Superior temporal gyrus (tissue), 1 donor: ENCODE results near the gene ZNF556.
A peak's percentile ranks its signal among the peaks of the same experiment; 100 is the strongest.

Experiments used
- DNase-seq: peaks from one replicate; pipeline ENCODE4 v3.0.0-alpha.2; 2016; ENCODE audit errors: extremely low spot score

ZNF556 gene

DNA sequence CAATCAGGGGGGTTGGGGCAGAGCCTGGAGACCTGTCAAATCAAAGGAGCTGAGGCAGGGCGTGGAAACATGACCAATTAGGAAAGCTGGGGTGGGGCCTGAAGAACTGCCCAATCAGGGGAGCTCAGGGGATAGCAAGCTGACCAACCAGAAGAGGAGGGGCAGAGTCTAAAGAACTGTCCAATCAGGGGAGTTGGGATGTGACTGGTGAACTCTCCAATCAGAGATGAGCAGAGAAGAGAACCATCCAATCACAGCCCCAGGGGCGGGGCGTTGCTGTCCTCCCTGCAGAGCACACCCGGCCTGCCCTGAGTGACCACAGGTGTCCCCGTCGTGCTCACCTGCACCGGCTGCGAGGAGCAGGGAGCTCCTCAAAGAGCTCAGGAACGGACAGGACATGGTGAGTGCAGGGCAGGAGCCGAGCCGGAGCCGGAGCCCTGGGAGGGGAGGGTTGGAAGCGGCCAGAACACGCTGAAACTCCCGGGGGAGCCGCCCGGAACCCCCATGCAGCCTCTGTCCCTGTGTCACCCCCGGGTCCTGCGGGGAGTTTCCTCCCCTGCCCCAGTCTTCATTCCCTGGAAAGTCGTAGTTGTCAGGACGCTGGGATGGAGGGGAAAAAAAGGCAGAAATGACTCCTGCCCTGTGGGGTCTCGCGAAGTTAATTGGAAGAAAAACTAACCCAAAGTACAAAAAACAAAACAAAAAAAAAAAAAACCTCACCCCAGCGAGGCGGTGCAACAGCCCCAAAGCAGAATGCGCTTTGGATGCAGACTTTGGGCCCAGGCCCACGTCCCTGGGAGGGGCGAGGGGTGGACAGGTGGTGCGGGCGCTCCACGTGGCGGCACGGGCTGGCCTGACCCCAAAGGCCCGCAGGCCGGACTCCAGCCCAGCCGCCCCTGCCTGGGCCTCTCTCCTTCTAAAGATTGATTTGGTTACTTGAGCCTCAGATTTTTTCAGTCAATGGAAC is at the start of gene ZNF556:
TSS of gene ZNF556 (plus strand) at position 311 of the 967 bp plus-strand sequence. CDS start at position 398, 87 bp downstream.
- no peak for DNase-seq

DNA sequence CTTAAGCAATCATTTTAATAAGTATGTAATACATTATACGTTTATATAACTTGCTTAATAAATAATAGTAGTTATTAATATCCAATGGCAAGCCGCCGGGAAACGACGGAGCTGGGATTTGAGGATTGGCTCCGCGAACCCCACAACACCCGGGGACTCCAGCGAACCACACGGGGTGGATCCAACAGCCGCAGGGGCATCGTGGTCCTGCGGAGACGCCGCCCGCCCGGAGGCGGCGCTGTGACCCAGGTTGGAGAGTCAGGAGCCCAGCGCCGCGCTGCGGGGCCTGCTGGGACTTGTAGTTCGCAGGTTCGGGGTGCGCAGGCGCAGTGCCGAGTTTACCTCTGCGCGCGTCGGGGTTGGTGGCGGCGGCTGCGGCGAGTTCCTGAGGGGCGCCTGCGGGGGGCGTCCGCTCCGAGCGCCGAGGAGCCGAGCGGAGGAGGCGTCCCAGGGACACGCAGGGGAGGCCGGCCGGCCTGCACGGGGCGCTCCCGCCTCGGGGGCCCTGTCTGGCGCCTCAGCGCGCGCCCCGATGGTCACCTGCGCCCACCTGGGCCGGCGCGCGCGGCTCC is 47.5 kb upstream of the ZNF556 start, which contains the start of gene ZNF554:
TSS of gene ZNF554 (plus strand) at position 329 of the 572 bp plus-strand sequence. CDS start at position 533, 204 bp downstream.
- DNase-seq = peak; percentile 95

GRCh38 chr19:2820112-2820702 is 46.9 kb upstream of the ZNF556 start:
- no peak for DNase-seq

DNA sequence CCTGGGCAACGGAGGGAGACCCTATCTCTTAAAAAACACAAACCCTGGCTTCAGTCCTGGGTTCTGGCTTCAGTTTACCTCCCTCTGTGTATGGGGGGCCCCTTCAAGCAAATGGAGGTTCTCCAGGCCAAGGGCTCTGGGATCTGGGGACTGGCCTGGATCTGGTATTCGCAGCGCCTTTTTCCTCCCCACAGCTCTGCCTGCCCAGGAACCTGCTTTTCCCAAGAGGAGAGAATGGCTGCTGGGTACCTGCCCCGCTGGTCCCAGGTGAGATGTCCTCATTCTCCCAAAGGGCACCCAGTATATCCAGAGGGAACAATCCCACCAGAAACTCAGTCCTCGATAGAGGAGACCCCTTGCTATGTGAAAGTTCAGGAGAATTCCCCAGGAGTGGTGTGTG is 44.3 kb upstream of the ZNF556 start:
- DNase-seq = no peak

DNA sequence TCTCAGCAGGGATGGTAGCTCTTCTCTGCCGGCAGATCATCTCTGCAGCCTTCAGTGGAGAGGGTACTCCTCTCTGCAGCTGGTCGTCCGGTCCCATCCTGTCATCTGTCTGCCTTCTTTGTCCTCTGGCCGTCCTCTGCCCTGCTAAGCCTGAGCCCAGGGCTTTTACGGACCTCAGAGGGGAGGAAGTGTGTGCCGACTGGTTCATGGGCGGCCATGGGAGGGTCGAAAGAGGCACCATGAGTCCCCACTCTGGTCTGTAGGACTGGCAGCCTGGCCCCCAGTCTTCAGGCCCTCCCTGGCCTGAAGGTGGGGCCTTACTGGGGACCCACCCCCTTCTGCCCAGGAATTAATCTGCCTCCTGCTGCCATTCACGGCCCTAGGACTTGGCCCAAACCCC is 43.5 kb upstream of the ZNF556 start:
- no peak for DNase-seq

GRCh38 chr19:2824129-2824528 is 43.0 kb upstream of the ZNF556 start:
- DNase-seq = no peak

GRCh38 chr19:2827022-2827421 is 40.1 kb upstream of the ZNF556 start:
- no peak for DNase-seq

- no peak for DNase-seq
Observed at GRCh38 chr19:2827840-2828489, 39.2 kb upstream of the ZNF556 start.

- DNase-seq = no peak
Observed at GRCh38 chr19:2834294-2834871, 32.8 kb upstream of the ZNF556 start.

GRCh38 chr19:2837430-2837829 is 29.7 kb upstream of the ZNF556 start:
- no peak for DNase-seq

DNA sequence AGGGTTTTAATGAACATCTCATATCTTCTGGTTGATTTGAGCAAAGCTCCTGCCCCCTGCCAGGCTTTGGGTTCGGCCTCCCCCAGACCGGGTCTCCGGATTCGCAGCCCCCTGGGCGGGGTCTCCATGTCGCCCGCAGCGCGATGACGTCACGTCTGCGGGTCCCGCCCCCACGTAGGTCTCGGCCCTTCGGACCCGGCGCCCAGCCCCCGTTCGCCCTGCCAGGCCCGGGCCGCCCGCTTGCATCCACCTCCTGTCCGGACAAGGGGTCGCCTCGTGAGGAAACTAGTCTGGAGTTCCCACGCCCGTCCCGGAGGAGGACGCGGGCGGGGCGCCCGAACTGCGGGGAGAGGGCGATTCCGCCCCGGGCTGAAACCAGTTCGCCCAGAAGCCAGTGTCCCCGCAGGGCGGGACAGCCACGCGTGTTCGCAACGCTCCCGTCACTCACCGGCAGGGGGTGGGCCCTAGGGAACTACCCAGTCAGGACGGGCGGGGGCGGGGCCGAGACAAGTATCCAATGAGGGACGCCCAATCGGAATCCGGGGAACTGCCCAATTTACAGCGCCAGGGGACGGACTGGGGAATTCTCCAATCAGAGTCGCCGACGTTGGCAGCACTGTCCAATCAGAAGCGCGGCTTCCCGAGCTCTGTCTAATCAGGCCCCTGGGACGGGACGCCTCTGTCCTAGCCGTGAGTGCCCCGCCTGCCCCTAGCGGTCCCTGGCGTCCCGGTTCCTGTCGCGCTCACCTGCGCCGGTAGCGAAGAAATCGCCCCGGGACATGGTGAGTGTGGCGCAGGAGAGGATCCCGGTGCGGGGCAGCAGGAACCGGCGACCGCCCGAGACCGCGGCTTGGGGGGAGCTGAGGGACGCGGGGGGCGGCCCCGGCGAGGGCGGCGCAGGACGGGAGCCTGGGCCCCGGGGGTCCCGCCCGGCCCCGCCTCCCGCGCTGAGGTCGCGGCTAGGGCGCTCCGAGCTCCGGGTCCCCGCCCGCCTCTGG is 26.0 kb upstream of the ZNF556 start, which contains the start of gene ZNF555:
TSS of gene ZNF555 (plus strand) at position 682 of the 998 bp plus-strand sequence. CDS start at position 780, 98 bp downstream.
- peak; percentile 100 for DNase-seq

- no peak for DNase-seq
Observed at GRCh38 chr19:2841855-2842574, 25.1 kb upstream of the ZNF556 start.

DNA sequence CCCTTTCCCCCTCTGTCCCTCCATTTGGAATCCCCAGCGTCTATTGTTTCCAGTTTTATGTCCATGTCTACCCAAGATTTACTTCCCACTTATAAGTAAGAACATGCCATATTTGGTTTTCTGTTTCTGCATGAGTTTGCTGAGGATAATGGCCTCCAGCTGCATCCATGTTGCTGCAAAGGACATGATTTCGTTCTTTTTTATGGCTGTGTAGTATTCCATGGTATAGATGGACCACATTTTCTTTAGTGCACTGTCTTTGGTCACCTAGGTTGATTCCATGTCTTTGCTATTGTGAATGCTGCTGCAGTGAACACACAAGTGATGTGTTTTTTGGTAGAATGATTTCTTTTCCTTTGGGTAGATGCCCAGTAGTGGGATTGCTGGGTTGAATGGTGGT is 22.0 kb upstream of the ZNF556 start:
- DNase-seq = no peak

DNA sequence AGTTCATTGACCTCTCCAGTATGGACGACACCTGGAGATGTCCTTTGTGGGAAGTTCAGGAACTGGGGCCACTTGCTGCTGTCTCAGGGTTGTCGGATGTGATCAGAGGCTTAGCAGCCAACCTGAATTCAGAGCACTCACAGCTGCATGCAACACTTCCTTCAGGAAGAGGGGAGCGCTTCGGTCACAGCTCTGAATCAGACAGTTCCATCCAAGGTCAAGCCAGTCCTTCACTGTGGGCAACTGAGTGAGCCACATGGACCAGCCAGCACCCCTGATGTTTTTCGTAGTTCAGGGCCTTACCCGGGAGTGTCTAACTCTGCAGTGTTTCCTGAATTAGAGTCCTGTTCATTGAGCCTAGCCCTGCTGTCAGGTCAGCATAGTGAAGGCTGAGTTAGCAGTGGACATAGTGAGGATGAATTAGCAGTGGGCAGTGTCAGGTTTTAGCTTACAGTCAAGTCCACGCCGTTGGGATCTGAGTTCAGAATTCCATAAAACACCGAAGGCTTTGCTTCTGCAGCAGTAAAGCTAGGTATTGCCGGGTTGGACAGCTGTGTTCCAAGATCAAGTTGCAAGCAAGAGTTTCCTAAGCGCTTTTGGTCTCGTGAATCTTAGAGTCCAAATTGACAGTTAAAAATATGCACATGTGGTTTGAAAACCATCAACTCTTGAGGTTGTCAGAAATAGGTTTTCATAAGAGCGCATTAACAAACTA is 20.8 kb upstream of the ZNF556 start:
- no peak for DNase-seq

DNA sequence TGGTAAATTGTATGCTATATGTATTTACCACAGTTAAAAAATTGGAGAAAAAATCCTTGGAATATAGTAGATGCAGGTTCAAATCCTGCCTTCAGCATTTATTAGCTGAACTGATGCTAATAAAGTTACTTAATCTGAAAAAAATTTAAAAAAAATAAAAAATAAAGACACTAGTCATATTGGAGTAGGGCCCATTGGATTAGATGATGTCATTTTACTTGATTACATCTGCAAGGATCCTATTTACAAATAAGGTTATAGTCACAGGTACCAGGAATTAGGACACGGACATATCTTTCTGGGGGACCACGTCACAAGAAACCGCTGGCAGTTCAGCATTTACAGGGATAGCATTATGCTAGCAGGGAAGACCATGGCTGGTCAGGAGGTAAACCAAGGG is 19.6 kb upstream of the ZNF556 start:
- DNase-seq = no peak

GRCh38 chr19:2848616-2849015 is 18.5 kb upstream of the ZNF556 start:
- no peak for DNase-seq

DNA sequence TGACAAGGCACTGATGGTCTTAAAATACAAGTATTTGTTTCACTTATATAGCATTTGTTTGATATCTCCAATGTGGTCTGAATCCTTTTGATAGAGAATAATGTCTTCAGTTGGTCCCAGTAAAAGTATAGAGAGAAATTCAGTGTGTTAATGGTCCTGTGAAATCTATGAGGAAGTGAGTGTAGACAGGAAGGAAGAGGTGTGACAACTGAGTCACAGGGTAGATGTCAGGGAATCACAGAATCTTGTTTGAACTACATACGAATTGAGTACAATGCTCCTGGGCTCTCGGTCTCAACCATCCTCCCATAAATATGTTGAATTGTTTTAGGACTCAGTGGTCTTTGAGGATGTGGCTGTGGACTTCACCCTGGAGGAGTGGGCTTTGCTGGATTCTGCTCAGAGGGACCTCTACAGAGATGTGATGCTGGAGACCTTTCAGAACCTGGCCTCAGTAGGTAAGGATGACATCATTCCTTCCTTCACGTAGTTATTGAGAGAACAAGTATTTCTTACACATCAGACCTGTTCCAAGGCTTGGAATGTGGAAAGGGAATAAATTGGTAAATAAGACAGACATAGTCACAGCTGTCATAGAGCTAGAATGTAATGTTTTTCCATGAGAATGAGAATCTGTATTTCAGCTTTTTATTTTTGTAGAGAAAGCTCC is 16.7 kb upstream of the ZNF556 start:
- DNase-seq = no peak

GRCh38 chr19:2852598-2852997 is 14.5 kb upstream of the ZNF556 start:
- no peak for DNase-seq
